IPS-15b (cell line): ENCODE results near the gene NTF3.

Experiments
- H3K27me3 ChIP-seq: one replicate; pipeline ENCODE4 v1.6.1; 2013; ENCODE audit warnings: low read length; ENCODE audit not compliant: control insufficient read depth, insufficient read depth
- H3K36me3 ChIP-seq: one replicate; pipeline ENCODE4 v1.6.1; 2013; ENCODE audit warnings: low read length; ENCODE audit not compliant: control insufficient read depth, insufficient read depth
- H3K4me1 ChIP-seq: one replicate; pipeline ENCODE4 v1.6.1; 2013; ENCODE audit warnings: mild to moderate bottlenecking, low read length; ENCODE audit not compliant: control insufficient read depth, insufficient read depth
- H3K4me3 ChIP-seq: one replicate; pipeline ENCODE4 v1.5.1; 2013; ENCODE audit warnings: low read depth, low read length
- H3K9ac ChIP-seq: one replicate; pipeline ENCODE4 v1.6.1; 2013; ENCODE audit warnings: low read depth, mild to moderate bottlenecking, low read length
- H3K9me3 ChIP-seq: one replicate; pipeline ENCODE4 v1.6.1; 2013; ENCODE audit warnings: mild to moderate bottlenecking, low read length; ENCODE audit not compliant: control insufficient read depth, insufficient read depth

The NTF3 gene

DNA sequence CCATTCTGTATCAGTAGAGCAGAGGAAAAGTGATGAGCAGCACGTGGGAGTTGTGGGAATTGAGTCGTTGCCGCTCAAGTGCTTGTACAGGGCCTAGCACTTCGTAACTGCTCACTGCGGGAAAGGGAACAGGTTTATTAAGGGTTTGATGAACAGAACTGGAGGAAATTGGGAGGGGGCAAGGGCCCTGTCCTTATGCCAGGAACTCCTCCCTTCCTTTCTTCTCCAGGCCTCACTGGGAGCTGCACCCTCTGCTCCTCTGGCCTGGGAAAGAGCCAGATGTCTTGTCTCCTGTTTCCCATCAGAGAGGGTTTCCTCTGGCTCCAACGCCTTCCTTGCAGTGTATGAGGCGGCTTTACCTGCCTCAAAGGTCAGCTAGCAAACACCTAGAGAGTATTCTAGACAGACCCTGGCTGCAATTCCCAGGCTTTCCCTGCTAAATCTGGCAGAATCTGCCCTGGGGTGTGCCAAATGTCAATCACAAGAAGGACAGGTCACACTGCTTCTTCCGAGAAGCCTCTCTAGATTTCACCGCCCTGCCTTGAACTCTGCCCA lies 78.4 kb downstream of the NTF3 start:
- H3K27me3 ChIP-seq, result peaks cover 2% of the 10 kb centered on the region
- H3K9me3 ChIP-seq, result no peaks in the 10 kb centered on the region
- no peaks in the 10 kb centered on the region for H3K4me1 ChIP-seq
- H3K36me3 ChIP-seq, result no peaks in the 10 kb centered on the region
- H3K9ac ChIP-seq, result no peak overlapping the region
- H3K4me3 ChIP-seq, result no peak overlapping the region

DNA sequence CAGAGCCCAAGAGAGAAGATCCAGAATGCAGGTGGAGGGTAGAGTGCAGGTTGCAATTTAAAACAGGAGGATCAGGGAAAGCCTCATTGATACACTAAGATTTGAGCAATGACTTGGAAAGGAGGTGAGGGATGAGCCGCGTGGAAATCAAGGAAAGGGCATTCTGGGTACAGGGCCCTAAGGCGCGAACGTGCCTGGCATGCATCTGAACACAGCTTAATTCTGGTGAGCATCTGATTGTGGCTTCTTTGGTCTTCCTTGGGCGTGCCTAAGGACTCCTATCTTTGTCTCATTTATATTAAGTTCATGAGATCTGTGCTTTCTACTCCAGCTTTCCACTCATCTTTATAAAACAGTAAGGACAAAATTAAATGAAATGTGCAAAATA lies 79.3 kb downstream of the NTF3 start:
- Histone ChIP-seq H3K4me1 (no peaks in the 10 kb centered on the region), H3K4me3 (no peak overlapping the region), H3K9ac (no peak overlapping the region), H3K9me3 (no peaks in the 10 kb centered on the region), H3K27me3 (peaks cover 2% of the 10 kb centered on the region), H3K36me3 (no peaks in the 10 kb centered on the region)

DNA sequence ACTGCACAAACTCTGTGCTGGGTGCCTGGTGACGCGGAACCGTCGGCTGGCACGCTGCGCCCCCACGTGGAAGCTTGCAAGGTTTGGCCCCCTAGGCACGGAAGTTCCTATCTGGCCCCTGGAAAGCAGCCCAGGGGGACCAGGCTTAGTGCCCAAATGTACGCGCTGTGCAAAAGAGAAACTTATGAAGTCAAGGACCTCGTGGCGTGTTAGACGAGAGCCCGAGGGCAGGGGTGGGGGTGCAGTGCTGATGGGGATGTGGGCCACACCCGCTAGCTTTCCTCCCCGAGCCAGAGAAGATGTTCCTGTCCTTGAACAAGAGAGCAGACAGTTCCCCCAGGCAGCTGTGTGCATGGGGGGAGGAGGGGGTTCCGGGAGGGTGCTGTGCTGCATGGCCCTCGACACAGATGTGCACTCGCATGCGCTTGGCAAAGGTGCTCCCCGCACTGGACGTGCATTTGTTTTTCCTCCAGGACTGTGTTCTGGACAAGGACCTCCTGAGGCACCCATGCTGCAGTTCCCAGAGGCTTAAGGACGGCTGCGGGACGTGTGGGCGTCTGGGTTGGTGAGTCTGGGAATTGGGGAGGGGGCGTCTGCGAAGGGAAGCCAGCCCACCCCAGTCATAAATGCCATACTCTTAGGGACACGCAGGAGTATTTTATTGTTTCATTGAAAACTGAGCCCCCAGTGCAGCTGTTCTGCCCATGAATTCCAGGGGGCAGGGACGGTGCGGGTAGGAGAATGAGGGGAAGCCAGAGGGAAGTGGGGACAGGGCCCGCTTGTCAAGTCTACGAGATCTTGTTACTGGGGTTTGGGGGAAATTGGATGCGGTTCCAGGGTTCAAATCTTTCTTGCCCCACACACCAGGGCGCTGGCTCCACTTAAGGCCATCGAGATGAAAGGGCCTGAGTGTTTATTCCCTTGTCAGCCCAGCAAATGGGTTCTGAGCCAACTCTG lies 80.0 kb downstream of the NTF3 start:
- Histone ChIP-seq H3K9ac (no peak overlapping the region), H3K4me3 (no peak overlapping the region), H3K27me3 (peaks cover 2% of the 10 kb centered on the region), H3K36me3 (no peaks in the 10 kb centered on the region), H3K4me1 (peaks cover under 1% of the 10 kb centered on the region), H3K9me3 (no peaks in the 10 kb centered on the region)

DNA sequence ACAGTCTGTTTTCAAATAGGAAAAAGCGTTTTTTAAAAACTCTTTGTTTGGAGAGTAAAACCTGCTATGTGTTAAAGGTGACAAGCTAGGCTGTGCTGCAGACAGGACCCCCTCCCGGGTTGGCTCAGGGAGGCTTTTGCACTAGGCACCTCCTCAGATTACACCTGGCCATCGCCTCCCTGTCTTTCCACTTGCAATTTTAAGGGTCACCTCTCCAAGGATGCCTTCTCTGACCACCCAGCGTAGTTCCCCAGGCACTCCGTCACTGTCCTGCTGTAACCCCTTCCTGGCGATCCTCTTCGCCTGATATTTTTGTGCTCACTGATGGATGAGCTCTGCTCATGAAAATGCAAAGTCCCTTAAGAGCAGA lies 80.7 kb downstream of the NTF3 start:
- Histone ChIP-seq H3K9ac (no peak overlapping the region), H3K4me1 (peaks cover 2% of the 10 kb centered on the region), H3K27me3 (peaks cover 2% of the 10 kb centered on the region), H3K4me3 (no peak overlapping the region), H3K36me3 (no peaks in the 10 kb centered on the region), H3K9me3 (no peaks in the 10 kb centered on the region)

DNA sequence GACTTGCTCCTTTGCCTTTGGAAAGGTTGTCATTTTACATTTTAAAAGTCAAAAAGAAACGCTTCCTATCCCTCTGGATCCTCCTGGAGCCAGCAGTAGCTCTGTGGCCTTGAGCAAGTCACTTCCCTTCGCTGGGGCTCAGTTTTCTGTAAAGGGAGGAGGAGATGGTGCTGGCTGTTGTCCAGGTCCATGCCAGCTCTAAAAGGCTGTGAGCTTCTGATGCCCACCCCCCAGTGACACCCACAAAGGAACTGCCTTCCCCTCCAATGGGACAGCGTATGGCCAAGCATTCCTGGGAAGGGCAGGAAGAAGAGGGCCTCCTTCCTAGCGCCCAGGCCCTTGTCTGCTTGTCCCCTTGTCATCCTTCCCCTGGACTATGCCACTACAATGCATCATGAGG lies 81.5 kb downstream of the NTF3 start:
- Histone ChIP-seq H3K27me3 (peaks cover 2% of the 10 kb centered on the region), H3K4me1 (peaks cover 4% of the 10 kb centered on the region), H3K4me3 (no peak overlapping the region), H3K36me3 (no peaks in the 10 kb centered on the region), H3K9ac (no peak overlapping the region), H3K9me3 (no peaks in the 10 kb centered on the region)

- H3K36me3 ChIP-seq, result no peaks in the 10 kb centered on the region
- peaks cover 5% of the 10 kb centered on the region for H3K4me1 ChIP-seq
- peaks cover 2% of the 10 kb centered on the region for H3K27me3 ChIP-seq
- no peaks in the 10 kb centered on the region for H3K9me3 ChIP-seq
- no peak overlapping the region for H3K9ac ChIP-seq
- H3K4me3 ChIP-seq, result no peak overlapping the region
Measured at GRCh38 chr12:5514016-5514415, 82.1 kb downstream of the NTF3 start.

DNA sequence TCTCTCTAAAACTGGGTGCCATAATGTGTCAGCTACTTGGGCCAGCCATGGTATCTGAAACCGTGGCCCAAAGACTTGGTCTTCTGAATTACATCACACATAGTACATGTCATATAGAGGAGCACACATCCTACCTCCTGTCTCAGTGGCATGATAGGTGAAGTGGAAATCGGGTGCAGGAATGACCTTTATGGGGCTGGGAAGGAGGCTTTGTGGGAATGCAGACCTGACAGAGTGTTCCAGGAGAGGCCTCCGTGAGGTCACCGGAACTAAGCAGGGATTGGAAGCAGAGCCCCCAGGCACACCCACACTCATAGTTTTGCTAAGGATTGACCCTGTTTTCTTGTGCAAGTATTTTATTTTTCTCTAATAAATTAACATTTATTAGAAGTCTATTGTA lies 82.6 kb downstream of the NTF3 start:
- Histone ChIP-seq H3K9ac (no peak overlapping the region), H3K9me3 (no peaks in the 10 kb centered on the region), H3K4me1 (peaks cover 5% of the 10 kb centered on the region), H3K4me3 (no peak overlapping the region), H3K27me3 (peaks cover 4% of the 10 kb centered on the region), H3K36me3 (no peaks in the 10 kb centered on the region)

- Histone ChIP-seq H3K9ac (no peak overlapping the region), H3K9me3 (no peaks in the 10 kb centered on the region)
Measured at GRCh38 chr12:5515458-5515857, 83.5 kb downstream of the NTF3 start.

GRCh38 chr12:5516371-5517241 lies 84.7 kb downstream of the NTF3 start:
- Histone ChIP-seq H3K4me1 (peaks cover 5% of the 10 kb centered on the region), H3K4me3 (no peak overlapping the region), H3K27me3 (peaks cover 2% of the 10 kb centered on the region), H3K9me3 (no peaks in the 10 kb centered on the region), H3K9ac (no peak overlapping the region), H3K36me3 (no peaks in the 10 kb centered on the region)

More at GRCh38 chr12:5515458-5515857, 83.5 kb downstream of the NTF3 start:
- Histone ChIP-seq H3K4me3 (no peak overlapping the region), H3K36me3 (no peaks in the 10 kb centered on the region), H3K27me3 (peaks cover 3% of the 10 kb centered on the region), H3K4me1 (peaks cover 5% of the 10 kb centered on the region)

DNA sequence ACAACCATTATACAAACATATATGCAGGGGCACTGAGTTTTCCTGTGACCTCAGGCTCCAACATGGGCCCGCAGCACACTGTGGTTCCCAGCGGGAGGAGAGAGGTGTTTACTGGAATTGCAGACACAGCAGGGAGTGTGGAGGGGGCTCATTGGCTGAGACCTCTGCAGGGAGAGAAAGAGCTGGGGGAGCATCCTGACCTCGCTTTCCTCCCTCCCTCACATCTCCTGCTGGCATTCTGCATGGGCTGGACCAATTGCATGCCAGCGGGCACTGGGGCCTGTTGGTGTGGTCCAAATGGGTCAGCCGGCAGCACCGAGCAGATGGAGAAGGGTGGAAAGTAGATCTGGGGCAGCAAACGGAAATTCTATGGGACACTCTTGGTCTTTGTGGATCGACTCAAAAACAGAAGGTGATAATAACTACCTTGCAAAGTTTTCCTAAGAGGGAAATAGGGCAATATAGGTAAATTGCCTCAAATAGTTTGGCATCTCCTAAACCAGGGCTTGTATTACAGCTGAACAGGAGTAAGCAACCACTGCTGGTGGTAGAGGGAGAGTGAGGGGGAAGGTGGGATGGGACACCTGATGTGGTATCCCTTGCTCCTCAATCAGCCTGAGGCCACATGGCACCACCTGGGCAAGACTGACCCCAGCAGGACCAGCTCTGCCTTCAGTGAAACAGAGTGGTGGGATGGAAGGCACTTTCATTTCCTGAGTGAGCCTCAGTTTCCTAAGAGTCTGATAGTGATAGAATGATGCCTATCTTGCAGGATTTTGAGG lies 86.9 kb downstream of the NTF3 start:
- no peak overlapping the region for H3K9ac ChIP-seq
- peaks cover 5% of the 10 kb centered on the region for H3K4me1 ChIP-seq
- H3K9me3 ChIP-seq, result no peaks in the 10 kb centered on the region
- H3K36me3 ChIP-seq, result no peaks in the 10 kb centered on the region
- H3K4me3 ChIP-seq, result no peak overlapping the region
- H3K27me3 ChIP-seq, result peaks cover 2% of the 10 kb centered on the region

GRCh38 chr12:5520037-5520436 lies 88.1 kb downstream of the NTF3 start:
- no peak overlapping the region for H3K4me3 ChIP-seq
- no peaks in the 10 kb centered on the region for H3K9me3 ChIP-seq
- peaks cover 2% of the 10 kb centered on the region for H3K27me3 ChIP-seq
- H3K9ac ChIP-seq, result no peak overlapping the region
- no peaks in the 10 kb centered on the region for H3K36me3 ChIP-seq
- H3K4me1 ChIP-seq, result peaks cover 5% of the 10 kb centered on the region
